ENCODE measurements around the gene PLCG2.

PLCG2 gene

DNA sequence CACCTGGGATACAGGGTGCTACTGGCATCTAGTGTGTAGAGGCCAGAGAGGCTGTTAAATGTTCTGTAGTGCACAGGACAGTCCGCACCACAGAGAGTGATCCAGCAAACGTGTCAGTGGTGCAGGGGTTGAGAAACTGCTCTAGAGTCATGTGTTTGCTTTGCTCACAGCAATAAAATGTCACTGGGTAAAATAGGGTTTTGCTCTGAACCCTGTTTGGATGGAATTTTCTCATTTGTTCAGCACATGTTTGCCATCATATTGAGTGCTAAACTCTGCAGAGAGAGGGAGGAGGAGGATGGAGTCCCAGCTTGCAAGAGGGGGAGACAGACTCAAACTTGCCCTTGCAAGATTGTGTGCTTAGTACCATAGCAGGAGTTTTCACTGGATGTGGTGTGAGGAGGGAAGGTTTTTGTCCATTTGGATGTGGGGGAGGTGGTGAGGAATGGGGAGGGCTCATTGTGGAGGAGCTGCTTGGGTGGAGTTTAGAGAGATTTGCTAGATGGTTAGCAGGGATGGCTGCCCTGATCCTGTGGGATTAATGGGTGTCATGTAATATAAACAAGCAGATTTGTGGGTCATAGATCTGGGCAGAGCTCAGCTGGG is 11.8 kb downstream of the PLCG2 start:
- Histone ChIP-seq H2BK12ac (ENCODE audit: low read length) (no peak overlapping the region), H3K9me3 (replicated peaks in 1 of 2; ENCODE audit: control insufficient read depth in 2 of 2, insufficient read depth in 1 of 2, low read depth in 1 of 2, low read length in 2 of 2) (no peaks in the 10 kb centered on the region), H3K18ac (ENCODE audit: low read length) (no peak overlapping the region), H3K36me3 (replicated peaks in 1 of 2; ENCODE audit: control insufficient read depth in 2 of 2, insufficient read depth in 2 of 2, low read length in 2 of 2) (no peaks in the 10 kb centered on the region), H3K27me3 (ENCODE audit: control insufficient read depth in 3 of 3, insufficient read depth in 3 of 3, low read depth in 1 of 3, low read length in 3 of 3) (no peaks in the 10 kb centered on the region), H3K4me3 (ENCODE audit: low read length in 2 of 2) (no peak overlapping the region), H3K79me1 (ENCODE audit: low read depth, low read length) (no peaks in the 10 kb centered on the region), H3K4ac (ENCODE audit: low read length) (no peak overlapping the region), H2BK5ac (ENCODE audit: low read length) (no peak overlapping the region), H4K91ac (ENCODE audit: low read depth, low read length, poor library complexity) (no peak overlapping the region), H3K4me2 (ENCODE audit: insufficient read depth, low read length, poor library complexity, severe bottlenecking) (no peak overlapping the region), H3K14ac (ENCODE audit: low read length) (no peak overlapping the region), H2BK120ac (ENCODE audit: low read depth, low read length) (no peak overlapping the region), H3K23ac (ENCODE audit: low read depth, low read length, poor library complexity) (no peak overlapping the region), H2AK5ac (ENCODE audit: low read depth, low read length) (no peak overlapping the region), H2AFZ (ENCODE audit: low read length) (no peak overlapping the region), H4K8ac (ENCODE audit: low read depth, low read length) (peak overlapping the region; percentile 74), H2BK15ac (ENCODE audit: low read length) (no peak overlapping the region), H3K4me1 (ENCODE audit: control insufficient read depth in 2 of 2, insufficient read depth in 1 of 2, low read depth in 1 of 2, low read length in 2 of 2) (peaks cover 0 to 1% of the 10 kb centered on the region in 2 donors), H3K27ac (replicated peaks; ENCODE audit: low read length) (no peak overlapping the region), H3K9ac (ENCODE audit: low read depth, low read length, poor library complexity) (no peak overlapping the region)
- DNase-seq (ENCODE audit: low spot score): no peak
- no CpG with 5 or more reads among the region's 2 CpGs for WGBS, 2 donors (ENCODE audit: extremely low coverage in 2 of 2, insufficient read length in 2 of 2, insufficient replicate concordance in 1 of 2)

DNA sequence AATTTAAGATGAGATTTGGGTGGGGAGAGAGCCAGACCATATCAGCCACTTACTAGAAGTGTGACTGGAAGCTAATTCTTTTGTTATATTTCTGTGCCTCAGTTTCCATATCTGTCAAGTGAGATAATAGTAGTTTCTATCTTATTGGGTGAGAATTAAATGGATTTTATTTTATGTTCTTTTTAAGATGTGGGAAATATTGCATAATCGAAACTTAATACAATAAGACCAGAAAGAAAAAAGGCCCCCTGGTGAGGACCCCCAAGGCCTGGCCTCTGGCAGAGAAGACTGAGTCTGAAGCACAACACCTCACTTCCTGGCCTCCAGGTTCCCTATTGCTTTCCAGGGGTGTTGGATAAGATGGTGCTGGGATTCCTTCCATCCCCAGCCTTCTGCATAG is 13.7 kb downstream of the PLCG2 start:
- no peak overlapping the region for H2BK120ac ChIP-seq (ENCODE audit: low read depth, low read length)
- H2BK5ac ChIP-seq (ENCODE audit: low read length): no peak overlapping the region
- no peaks in the 10 kb centered on the region for H3K27me3 ChIP-seq (ENCODE audit: control insufficient read depth in 3 of 3, insufficient read depth in 3 of 3, low read depth in 1 of 3, low read length in 3 of 3)
- H3K9me3 ChIP-seq (replicated peaks in 1 of 2; ENCODE audit: control insufficient read depth in 2 of 2, insufficient read depth in 1 of 2, low read depth in 1 of 2, low read length in 2 of 2): no peaks in the 10 kb centered on the region
- H3K4me3 ChIP-seq (ENCODE audit: low read length in 2 of 2): no peak overlapping the region
- H3K23ac ChIP-seq (ENCODE audit: low read depth, low read length, poor library complexity): no peak overlapping the region
- H2BK12ac ChIP-seq (ENCODE audit: low read length): no peak overlapping the region
- H3K4me1 ChIP-seq (ENCODE audit: control insufficient read depth in 2 of 2, insufficient read depth in 1 of 2, low read depth in 1 of 2, low read length in 2 of 2): peaks cover 0 to 1% of the 10 kb centered on the region in 2 donors
- no peak overlapping the region for H2BK15ac ChIP-seq (ENCODE audit: low read length)
- no peak overlapping the region for H3K4ac ChIP-seq (ENCODE audit: low read length)
- no peak overlapping the region for H2AK5ac ChIP-seq (ENCODE audit: low read depth, low read length)
- no peak for DNase-seq (ENCODE audit: low spot score)
- WGBS, 2 donors (ENCODE audit: extremely low coverage in 2 of 2, insufficient read length in 2 of 2, insufficient replicate concordance in 1 of 2): no CpG with 5 or more reads among the region's 1 CpG
- H4K91ac ChIP-seq (ENCODE audit: low read depth, low read length, poor library complexity): no peak overlapping the region
- H3K36me3 ChIP-seq (replicated peaks in 1 of 2; ENCODE audit: control insufficient read depth in 2 of 2, insufficient read depth in 2 of 2, low read length in 2 of 2): no peaks in the 10 kb centered on the region
- H3K79me1 ChIP-seq (ENCODE audit: low read depth, low read length): no peaks in the 10 kb centered on the region
- H3K4me2 ChIP-seq (ENCODE audit: insufficient read depth, low read length, poor library complexity, severe bottlenecking): no peak overlapping the region
- no peak overlapping the region for H4K8ac ChIP-seq (ENCODE audit: low read depth, low read length)
- no peak overlapping the region for H2AFZ ChIP-seq (ENCODE audit: low read length)
- no peak overlapping the region for H3K9ac ChIP-seq (ENCODE audit: low read depth, low read length, poor library complexity)
- H3K18ac ChIP-seq (ENCODE audit: low read length): no peak overlapping the region
- no peak overlapping the region for H3K14ac ChIP-seq (ENCODE audit: low read length)
- no peak overlapping the region for H3K27ac ChIP-seq (replicated peaks; ENCODE audit: low read length)

DNA sequence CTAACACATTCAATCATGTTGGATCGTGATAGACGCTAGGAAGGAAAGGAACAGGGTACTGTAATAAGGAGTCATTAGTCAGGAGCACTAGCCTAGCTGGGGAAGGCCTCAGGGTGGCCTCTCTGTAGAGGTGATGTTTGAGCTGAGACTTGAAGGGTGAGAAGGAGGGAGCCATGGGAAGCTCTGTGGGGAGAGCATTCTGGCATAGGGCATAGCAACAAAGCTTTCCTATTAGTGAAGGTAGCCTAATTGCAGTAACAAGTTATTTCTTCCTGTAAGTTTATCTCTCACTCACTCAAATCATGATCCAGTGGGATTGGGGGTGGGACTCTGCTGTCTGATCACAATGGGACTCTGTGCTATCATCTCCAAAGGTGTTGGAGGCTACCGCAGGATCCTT is 16.1 kb downstream of the PLCG2 start:
- no peaks in the 10 kb centered on the region for H3K27me3 ChIP-seq (ENCODE audit: control insufficient read depth in 3 of 3, insufficient read depth in 3 of 3, low read depth in 1 of 3, low read length in 3 of 3)
- WGBS, 2 donors (ENCODE audit: extremely low coverage in 2 of 2, insufficient read length in 2 of 2, insufficient replicate concordance in 1 of 2): no CpG with 5 or more reads among the region's 3 CpGs
- no peak overlapping the region for H2AK5ac ChIP-seq (ENCODE audit: low read depth, low read length)
- H2BK15ac ChIP-seq (ENCODE audit: low read length): no peak overlapping the region
- no peak overlapping the region for H3K23ac ChIP-seq (ENCODE audit: low read depth, low read length, poor library complexity)
- no peak overlapping the region for H3K27ac ChIP-seq (replicated peaks; ENCODE audit: low read length)
- H3K18ac ChIP-seq (ENCODE audit: low read length): no peak overlapping the region
- no peak overlapping the region for H3K4me3 ChIP-seq (ENCODE audit: low read length in 2 of 2)
- H3K4me1 ChIP-seq (ENCODE audit: control insufficient read depth in 2 of 2, insufficient read depth in 1 of 2, low read depth in 1 of 2, low read length in 2 of 2): peaks cover 0 to 1% of the 10 kb centered on the region in 2 donors
- H3K14ac ChIP-seq (ENCODE audit: low read length): no peak overlapping the region
- no peak overlapping the region for H2AFZ ChIP-seq (ENCODE audit: low read length)
- no peak overlapping the region for H3K4ac ChIP-seq (ENCODE audit: low read length)
- no peaks in the 10 kb centered on the region for H3K79me1 ChIP-seq (ENCODE audit: low read depth, low read length)
- H3K9me3 ChIP-seq (replicated peaks in 1 of 2; ENCODE audit: control insufficient read depth in 2 of 2, insufficient read depth in 1 of 2, low read depth in 1 of 2, low read length in 2 of 2): no peaks in the 10 kb centered on the region
- H4K91ac ChIP-seq (ENCODE audit: low read depth, low read length, poor library complexity): no peak overlapping the region
- H2BK5ac ChIP-seq (ENCODE audit: low read length): no peak overlapping the region
- H3K9ac ChIP-seq (ENCODE audit: low read depth, low read length, poor library complexity): no peak overlapping the region
- H4K8ac ChIP-seq (ENCODE audit: low read depth, low read length): no peak overlapping the region
- no peak overlapping the region for H3K4me2 ChIP-seq (ENCODE audit: insufficient read depth, low read length, poor library complexity, severe bottlenecking)
- DNase-seq (ENCODE audit: low spot score): no peak
- no peak overlapping the region for H2BK12ac ChIP-seq (ENCODE audit: low read length)
- H3K36me3 ChIP-seq (replicated peaks in 1 of 2; ENCODE audit: control insufficient read depth in 2 of 2, insufficient read depth in 2 of 2, low read length in 2 of 2): no peaks in the 10 kb centered on the region
- H2BK120ac ChIP-seq (ENCODE audit: low read depth, low read length): no peak overlapping the region

- DNase-seq (ENCODE audit: low spot score): no peak
These were observed 16.9 kb downstream of the PLCG2 start for GRCh38 chr16:81796035-81796434.

More at GRCh38 chr16:81796035-81796434, 16.9 kb downstream of the PLCG2 start:
- no peak overlapping the region for H2AK5ac ChIP-seq (ENCODE audit: low read depth, low read length)
- H3K4ac ChIP-seq (ENCODE audit: low read length): no peak overlapping the region
- H3K23ac ChIP-seq (ENCODE audit: low read depth, low read length, poor library complexity): no peak overlapping the region
- H3K36me3 ChIP-seq (replicated peaks in 1 of 2; ENCODE audit: control insufficient read depth in 2 of 2, insufficient read depth in 2 of 2, low read length in 2 of 2): no peaks in the 10 kb centered on the region
- no peak overlapping the region for H2BK12ac ChIP-seq (ENCODE audit: low read length)
- H3K4me1 ChIP-seq (ENCODE audit: control insufficient read depth in 2 of 2, insufficient read depth in 1 of 2, low read depth in 1 of 2, low read length in 2 of 2): peaks cover 0 to 1% of the 10 kb centered on the region in 2 donors
- H3K18ac ChIP-seq (ENCODE audit: low read length): no peak overlapping the region
- no CpG with 5 or more reads among the region's 2 CpGs for WGBS, 2 donors (ENCODE audit: extremely low coverage in 2 of 2, insufficient read length in 2 of 2, insufficient replicate concordance in 1 of 2)
- H4K91ac ChIP-seq (ENCODE audit: low read depth, low read length, poor library complexity): no peak overlapping the region
- no peak overlapping the region for H3K14ac ChIP-seq (ENCODE audit: low read length)
- no peaks in the 10 kb centered on the region for H3K79me1 ChIP-seq (ENCODE audit: low read depth, low read length)
- H3K4me3 ChIP-seq (ENCODE audit: low read length in 2 of 2): no peak overlapping the region
- H3K4me2 ChIP-seq (ENCODE audit: insufficient read depth, low read length, poor library complexity, severe bottlenecking): no peak overlapping the region
- no peaks in the 10 kb centered on the region for H3K27me3 ChIP-seq (ENCODE audit: control insufficient read depth in 3 of 3, insufficient read depth in 3 of 3, low read depth in 1 of 3, low read length in 3 of 3)
- H2BK120ac ChIP-seq (ENCODE audit: low read depth, low read length): no peak overlapping the region
- no peaks in the 10 kb centered on the region for H3K9me3 ChIP-seq (replicated peaks in 1 of 2; ENCODE audit: control insufficient read depth in 2 of 2, insufficient read depth in 1 of 2, low read depth in 1 of 2, low read length in 2 of 2)
- no peak overlapping the region for H4K8ac ChIP-seq (ENCODE audit: low read depth, low read length)
- H2AFZ ChIP-seq (ENCODE audit: low read length): no peak overlapping the region
- H2BK5ac ChIP-seq (ENCODE audit: low read length): no peak overlapping the region
- H3K9ac ChIP-seq (ENCODE audit: low read depth, low read length, poor library complexity): no peak overlapping the region
- H2BK15ac ChIP-seq (ENCODE audit: low read length): no peak overlapping the region
- no peak overlapping the region for H3K27ac ChIP-seq (replicated peaks; ENCODE audit: low read length)

Data from neuronal stem cell (in vitro differentiated cells).